Measurements from ENCODE around the gene CPS1.

DNA sequence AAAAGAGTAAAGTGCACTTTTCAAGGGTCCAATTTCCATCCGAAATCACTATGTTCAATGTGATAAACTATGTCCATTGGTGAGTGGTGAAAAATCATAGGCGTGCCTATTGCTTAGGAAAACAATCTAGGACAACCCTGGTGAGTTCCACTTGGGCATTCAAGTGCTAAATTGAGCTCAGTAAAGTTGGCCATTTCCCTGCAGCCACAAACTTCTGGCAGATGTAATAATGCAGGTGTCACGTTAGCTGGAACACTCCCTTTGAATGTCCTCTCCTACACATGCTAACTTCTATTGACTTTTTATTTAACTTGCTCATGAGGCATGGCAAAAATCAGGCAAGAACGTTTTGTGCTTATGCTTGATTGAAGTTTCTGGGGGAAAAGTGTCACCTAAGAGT is 67.1 kb downstream of the CPS1 start:
- TF ChIP-seq, protein P1, sequence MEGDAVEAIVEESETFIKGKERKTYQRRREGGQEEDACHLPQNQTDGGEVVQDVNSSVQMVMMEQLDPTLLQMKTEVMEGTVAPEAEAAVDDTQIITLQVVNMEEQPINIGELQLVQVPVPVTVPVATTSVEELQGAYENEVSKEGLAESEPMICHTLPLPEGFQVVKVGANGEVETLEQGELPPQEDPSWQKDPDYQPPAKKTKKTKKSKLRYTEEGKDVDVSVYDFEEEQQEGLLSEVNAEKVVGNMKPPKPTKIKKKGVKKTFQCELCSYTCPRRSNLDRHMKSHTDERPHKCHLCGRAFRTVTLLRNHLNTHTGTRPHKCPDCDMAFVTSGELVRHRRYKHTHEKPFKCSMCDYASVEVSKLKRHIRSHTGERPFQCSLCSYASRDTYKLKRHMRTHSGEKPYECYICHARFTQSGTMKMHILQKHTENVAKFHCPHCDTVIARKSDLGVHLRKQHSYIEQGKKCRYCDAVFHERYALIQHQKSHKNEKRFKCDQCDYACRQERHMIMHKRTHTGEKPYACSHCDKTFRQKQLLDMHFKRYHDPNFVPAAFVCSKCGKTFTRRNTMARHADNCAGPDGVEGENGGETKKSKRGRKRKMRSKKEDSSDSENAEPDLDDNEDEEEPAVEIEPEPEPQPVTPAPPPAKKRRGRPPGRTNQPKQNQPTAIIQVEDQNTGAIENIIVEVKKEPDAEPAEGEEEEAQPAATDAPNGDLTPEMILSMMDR (tag by site-specific recombination; IDR thresholded peaks at IDR 0.05), result no peak
- TF ChIP-seq, protein P2, sequence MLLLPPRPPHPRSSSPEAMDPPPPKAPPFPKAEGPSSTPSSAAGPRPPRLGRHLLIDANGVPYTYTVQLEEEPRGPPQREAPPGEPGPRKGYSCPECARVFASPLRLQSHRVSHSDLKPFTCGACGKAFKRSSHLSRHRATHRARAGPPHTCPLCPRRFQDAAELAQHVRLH (tag by site-specific recombination; IDR thresholded peaks at IDR 0.05), result no peak
- TF ChIP-seq SETDB1 (IDR thresholded peaks at IDR 0.05; ENCODE audit: insufficient read length, low read length), result no peak
- TF ChIP-seq, protein P3, sequence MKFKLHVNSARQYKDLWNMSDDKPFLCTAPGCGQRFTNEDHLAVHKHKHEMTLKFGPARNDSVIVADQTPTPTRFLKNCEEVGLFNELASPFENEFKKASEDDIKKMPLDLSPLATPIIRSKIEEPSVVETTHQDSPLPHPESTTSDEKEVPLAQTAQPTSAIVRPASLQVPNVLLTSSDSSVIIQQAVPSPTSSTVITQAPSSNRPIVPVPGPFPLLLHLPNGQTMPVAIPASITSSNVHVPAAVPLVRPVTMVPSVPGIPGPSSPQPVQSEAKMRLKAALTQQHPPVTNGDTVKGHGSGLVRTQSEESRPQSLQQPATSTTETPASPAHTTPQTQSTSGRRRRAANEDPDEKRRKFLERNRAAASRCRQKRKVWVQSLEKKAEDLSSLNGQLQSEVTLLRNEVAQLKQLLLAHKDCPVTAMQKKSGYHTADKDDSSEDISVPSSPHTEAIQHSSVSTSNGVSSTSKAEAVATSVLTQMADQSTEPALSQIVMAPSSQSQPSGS (tag by site-specific recombination; IDR thresholded peaks at IDR 0.05; ENCODE audit: low read depth), result no peak
- TF ChIP-seq YY1 (tag by site-specific recombination; IDR thresholded peaks at IDR 0.05), result no peak
- TF ChIP-seq, protein P4, sequence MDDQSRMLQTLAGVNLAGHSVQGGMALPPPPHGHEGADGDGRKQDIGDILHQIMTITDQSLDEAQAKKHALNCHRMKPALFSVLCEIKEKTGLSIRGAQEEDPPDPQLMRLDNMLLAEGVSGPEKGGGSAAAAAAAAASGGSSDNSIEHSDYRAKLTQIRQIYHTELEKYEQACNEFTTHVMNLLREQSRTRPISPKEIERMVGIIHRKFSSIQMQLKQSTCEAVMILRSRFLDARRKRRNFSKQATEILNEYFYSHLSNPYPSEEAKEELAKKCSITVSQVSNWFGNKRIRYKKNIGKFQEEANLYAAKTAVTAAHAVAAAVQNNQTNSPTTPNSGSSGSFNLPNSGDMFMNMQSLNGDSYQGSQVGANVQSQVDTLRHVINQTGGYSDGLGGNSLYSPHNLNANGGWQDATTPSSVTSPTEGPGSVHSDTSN (CRISPR knock-in tag; IDR thresholded peaks at IDR 0.05), result no peak
- TF ChIP-seq ZNF157 (tag by site-specific recombination; IDR thresholded peaks at IDR 0.05), result no peak
- no peak for TF ChIP-seq ZNF624 (tag by site-specific recombination; IDR thresholded peaks at IDR 0.05)
- no peak for TF ChIP-seq HOXC10 (CRISPR knock-in tag; IDR thresholded peaks at IDR 0.05)
